Stimulated activated CD4-positive, alpha-beta T cell treated with anti-CD3 and anti-CD28 coated beads, Interleukin-4, amount 100 ng/mL, for 24 hours (primary cell): Measurements from ENCODE around the gene PTGIS.

Experiments used
- DNase-seq: peaks from one replicate; pipeline ENCODE4 v3.0.0-alpha.2; 2020

PTGIS gene

DNA sequence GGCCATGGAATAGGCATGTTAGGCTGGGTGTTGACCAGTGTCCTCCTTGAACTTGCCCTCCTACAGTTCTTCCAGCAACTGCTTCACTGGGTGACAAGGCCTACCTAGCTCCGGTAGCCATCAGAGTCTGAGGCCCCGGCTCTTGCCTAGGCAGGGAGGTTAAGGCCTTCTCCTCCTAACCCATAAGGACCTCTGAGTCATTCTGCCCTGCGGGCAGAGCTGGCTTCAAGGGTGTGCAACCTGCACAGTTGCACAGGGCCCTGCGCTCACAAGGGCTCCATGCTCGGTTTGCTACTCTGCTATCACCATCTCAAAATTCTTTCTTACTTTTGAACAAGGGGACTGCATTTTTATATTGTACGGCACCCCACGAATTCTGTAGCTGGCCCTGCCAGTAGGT lies 103.4 kb downstream of the PTGIS start:
- no peak for DNase-seq

DNA sequence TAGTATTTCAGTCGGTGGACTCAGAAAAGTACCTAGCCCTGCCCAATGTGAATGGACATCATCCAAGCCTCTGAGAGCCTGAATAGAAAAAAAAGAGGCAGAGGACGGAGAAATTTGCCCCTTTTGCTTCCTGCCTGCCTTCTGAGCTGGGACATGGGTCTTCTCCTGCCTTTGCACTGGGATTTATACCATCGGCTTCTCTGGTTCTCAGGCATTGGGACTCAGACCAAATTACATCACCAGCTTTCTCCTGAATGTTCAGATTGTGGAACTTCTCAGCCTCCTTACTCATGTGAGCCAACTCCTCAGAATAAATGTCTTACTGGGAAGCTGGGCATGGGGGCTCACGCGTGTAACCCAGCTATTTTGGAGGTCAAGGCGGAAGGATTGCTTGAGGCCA lies 105.3 kb downstream of the PTGIS start:
- no peak for DNase-seq

DNA sequence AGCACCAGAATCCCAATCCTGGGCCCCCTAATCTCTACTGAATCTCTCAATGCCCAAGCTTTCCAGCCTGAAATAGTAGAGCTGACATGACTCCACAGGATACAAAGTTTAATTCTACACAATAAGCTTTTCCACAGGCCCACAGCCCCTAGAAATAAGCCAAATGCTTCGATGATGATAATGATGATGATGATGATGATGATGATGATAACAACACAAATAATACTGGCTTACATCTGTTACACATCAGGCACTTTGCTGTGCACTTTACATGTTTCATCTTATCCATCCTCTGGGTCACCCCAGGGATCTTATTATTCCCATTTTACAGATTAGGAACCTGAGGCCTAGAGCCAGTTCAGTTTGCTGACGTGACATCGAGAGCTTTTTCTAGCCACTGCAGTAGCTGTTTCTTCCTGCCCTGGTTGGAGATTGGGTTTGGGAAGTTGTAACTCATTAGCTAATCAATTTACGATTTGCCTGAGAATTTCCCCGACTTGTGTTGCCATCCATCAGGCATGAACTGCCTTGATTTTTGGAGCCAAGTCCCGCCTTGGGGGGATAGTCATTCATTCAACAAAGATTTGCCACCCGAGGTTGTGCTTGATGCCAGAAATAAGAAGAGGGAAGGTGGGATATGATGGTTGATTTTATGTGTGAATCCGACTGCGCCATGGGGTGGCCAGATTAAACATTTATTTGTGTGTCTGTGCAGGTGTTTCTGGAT lies 105.9 kb downstream of the PTGIS start:
- DNase-seq: no peak

DNA sequence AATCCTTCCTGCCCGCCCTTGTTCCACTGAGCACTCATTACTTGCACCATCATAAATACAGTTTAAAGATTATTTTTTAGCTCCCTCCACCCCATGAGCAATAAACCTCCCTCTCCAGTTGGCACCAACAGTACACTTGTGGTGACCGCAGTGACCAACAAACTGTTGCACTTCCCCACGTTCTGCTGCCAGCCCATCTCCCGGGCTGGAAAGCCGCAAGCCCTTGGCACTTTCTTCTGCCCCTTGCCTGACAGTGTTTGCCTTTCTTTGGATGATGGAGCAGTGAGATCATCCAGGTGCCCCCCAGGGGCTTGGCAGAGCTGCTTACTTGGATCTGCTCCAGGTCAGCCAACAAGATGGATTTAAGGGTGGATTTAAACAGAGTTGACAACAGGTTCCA lies 107.0 kb downstream of the PTGIS start:
- DNase-seq: no peak

DNA sequence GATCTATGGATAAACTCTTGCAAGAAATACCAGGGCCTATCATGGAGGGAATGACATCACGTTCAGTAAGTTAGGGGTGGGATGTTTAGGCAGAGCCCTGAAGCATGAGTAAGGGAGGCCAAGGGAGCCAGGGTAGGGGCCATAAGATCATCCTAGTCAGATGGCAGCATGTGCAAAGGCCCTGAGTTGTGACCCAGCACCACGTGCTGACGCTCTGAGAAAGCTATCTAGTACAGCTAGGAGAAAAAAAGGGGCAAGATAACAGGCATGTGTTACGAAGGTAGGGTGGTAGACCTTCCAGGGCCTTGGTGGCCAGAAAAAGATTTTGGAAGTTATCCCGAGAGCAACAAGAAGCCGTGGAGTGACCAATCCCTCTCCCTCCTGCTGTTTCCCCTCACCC lies 107.8 kb downstream of the PTGIS start:
- no peak for DNase-seq

DNA sequence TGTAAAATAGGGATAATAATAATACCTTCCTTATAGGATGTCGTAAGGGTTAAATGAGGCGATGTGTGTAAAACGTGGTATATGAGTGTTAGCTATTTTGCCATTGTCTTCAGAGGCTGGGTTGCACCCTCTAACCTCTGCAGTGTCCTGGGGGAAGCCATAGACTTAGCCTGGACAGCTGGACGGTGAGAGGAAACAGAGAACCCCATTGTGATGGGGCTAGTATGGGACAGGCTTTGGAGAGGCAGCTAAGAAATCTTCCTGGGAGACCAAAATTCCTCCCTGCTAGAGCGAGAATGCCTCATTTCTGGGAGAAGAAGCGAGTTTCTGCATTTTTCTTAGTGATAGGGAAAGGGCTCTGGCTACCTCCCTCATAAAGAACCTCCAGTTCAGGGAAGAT lies 108.3 kb downstream of the PTGIS start:
- no peak for DNase-seq

DNA sequence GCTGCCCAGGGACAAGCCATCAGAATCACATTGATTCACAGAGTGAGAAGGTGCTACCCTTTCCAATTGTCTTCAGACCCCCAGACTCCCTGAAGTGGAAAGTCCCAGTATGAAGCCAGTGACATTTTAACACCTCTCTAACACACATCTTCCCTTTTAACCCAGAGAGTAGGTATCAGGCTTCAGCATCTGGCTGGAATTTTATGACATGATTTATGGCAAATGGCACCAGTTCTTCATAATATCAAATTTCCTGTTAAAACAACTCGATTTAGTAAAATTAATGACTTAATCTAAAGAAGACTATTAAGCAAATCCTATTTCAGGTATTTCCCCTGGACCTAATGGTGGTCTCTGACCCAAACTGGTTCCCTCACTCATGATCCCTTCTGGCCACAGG lies 110.5 kb downstream of the PTGIS start:
- DNase-seq: no peak

DNA sequence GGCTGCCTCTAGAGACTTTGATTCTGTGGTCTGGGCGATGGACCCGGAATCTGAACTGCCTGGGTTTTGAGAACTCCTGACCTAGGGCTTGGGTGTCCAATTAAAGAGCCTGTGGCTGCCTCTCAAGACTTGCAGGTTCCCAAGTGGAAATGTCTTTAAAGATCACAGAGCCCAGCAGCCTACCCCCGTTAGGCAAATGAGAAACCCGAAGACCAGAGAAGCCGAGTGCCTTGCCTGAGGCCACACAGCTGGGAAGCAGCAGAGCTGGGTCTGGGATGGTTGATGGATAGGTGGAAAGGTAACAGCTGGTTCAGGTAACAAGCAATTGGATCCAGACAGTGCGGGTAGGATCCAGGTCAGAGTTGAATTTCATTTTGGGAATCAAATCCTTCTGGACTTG lies 111.3 kb downstream of the PTGIS start:
- no peak for DNase-seq

DNA sequence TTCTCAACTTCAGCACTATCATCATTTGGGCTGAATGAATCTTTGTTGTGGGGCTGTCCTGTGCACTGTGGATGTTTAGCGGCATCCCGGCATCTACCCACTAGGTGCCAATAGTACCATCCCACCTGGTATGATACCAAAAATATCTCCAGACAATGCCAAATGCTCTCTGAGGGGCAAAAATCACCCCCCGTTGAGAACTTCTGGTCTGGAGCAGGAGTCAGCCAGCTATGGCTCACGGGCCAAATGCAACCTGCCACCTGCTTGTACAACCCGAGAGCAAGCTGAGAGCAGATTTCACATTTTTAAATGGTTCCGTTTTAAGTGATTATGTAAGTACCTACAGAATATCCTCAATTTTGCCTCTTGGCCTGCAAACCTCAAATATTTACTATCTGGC lies 112.2 kb downstream of the PTGIS start:
- no peak for DNase-seq
